Spleen (tissue), 11 donors: ENCODE data around the gene FNDC1. TPM values are rescaled to one million over a fixed set of nuclear protein-coding genes. Genes with fewer than 3 reads are reported as not detected.

Experiments used
- DNase-seq: peaks from one replicate; pipeline ENCODE4 v3.0.0-alpha.2; 2020
- H3K27ac ChIP-seq, 8 donors: fragments of 200-600 bp; sonication (generic) in 7 of 8; 1 replicate in 4 of 8; 2 replicates in 4 of 8; pipeline versions ENCODE4 v1.5.0 to v1.8.0; 2016 to 2021; ENCODE audit warnings: inconsistent platforms in 4 of 8, mild to moderate bottlenecking in 4 of 8, moderate library complexity in 1 of 8
- H3K27me3 ChIP-seq, 7 donors: fragments of 200-600 bp; sonication (generic) in 6 of 7; replicated peaks in 1 of 7; 1 replicate in 4 of 7; 2 replicates in 3 of 7; pipeline versions ENCODE4 v1.5.0 to v1.8.0; 2016 to 2021; ENCODE audit warnings: inconsistent platforms in 3 of 7, mild to moderate bottlenecking in 1 of 7
- H3K36me3 ChIP-seq, 6 donors: fragments of 200-600 bp; sonication (generic) in 5 of 6; 1 replicate in 4 of 6; 2 replicates in 2 of 6; pipeline versions ENCODE4 v1.5.0 to v1.8.0; 2016 to 2021; ENCODE audit warnings: inconsistent platforms in 2 of 6
- H3K4me1 ChIP-seq, 6 donors: fragments of 200-600 bp; sonication (generic) in 5 of 6; 1 replicate in 3 of 6; 2 replicates in 3 of 6; pipeline versions ENCODE4 v1.5.0 to v1.8.0; 2016 to 2021; ENCODE audit warnings: inconsistent platforms in 3 of 6
- H3K4me3 ChIP-seq, 8 donors: fragments of 200-600 bp; sonication (generic) in 7 of 8; 1 replicate in 4 of 8; 2 replicates in 4 of 8; pipeline versions ENCODE4 v1.5.0 to v1.8.0; 2016 to 2021; ENCODE audit warnings: inconsistent platforms in 4 of 8, mild to moderate bottlenecking in 4 of 8, moderate library complexity in 2 of 8
- H3K9me3 ChIP-seq, 8 donors: fragments of 200-600 bp; sonication (generic) in 7 of 8; 1 replicate in 4 of 8; 2 replicates in 4 of 8; pipeline versions ENCODE4 v1.5.0 to v1.8.0; 2016 to 2021; ENCODE audit warnings: inconsistent platforms in 4 of 8
- CTCF ChIP-seq, 11 experiments: fragments of 200-600 bp in 7 of 11; fragments of 450-650 bp in 4 of 11; sonication (generic) in 4 of 11; IDR thresholded peaks in 8 of 11; conservative IDR thresholded peaks in 3 of 11; 1 replicate in 7 of 11; 2 replicates in 4 of 11; pipeline versions ENCODE4 v1.4.0 to v1.8.0; 2016 to 2021; ENCODE audit warnings: antibody characterized with exemption in 11 of 11, inconsistent platforms in 4 of 11, mild to moderate bottlenecking in 1 of 11
- POLR2A ChIP-seq, 3 donors: fragments of 450-650 bp; IDR thresholded peaks; one replicate each; pipeline ENCODE4 v1.5.1; 2017; ENCODE audit warnings: antibody characterized with exemption in 3 of 3, mild to moderate bottlenecking in 1 of 3
- POLR2AphosphoS5 ChIP-seq, 3 donors: sonication (generic); formaldehyde crosslinking; IDR thresholded peaks; one replicate each; pipeline ENCODE4 v1.5.1; 2017; ENCODE audit warnings: antibody characterized with exemption in 3 of 3
- WGBS, 5 donors: extraction: QIAGEN DNeasy Blood & Tissue Kit in 3 of 5; methylation state at CpG; one replicate each; pipeline versions ENCODE4 v1.1.5 to v1.1.7; 2013 to 2018; 5-methylcytosine and 5-hydroxymethylcytosine counted together
- intact Hi-C: fragments of 100-400 bp; cut with DNase I; formaldehyde crosslinking; loops from one replicate; pipeline ENCODE4 v1.15.0; 2023; ENCODE audit warnings: low total_unique reads
- polyA plus RNA-seq, 3 donors: library from polyadenylated mRNA; stranded (reverse); fragments of 200-250 nt; gene quantifications; one replicate each; pipeline ENCODE4 v1.2.1, GENCODE V29; 2013
- total RNA-seq, 7 donors: library from RNA; depleted of rRNA in 3 of 7; stranded (reverse); fragments of >200 nt in 3 of 7; fragmentation: NEBNext Ultra II Directional in 4 of 7; extraction: Animal tissue kit (Norgen Biotek cat#: 25700) in 4 of 7; gene quantifications; one replicate each; pipeline versions ENCODE4 v1.1.0 to v1.2.1, GENCODE V29; 2016 to 2021
- donor health status: healthy with polysubstance abuse.
- donor health status: DM: no; HTN: no; CAD: no; lungs with moderate emphysema.
- donor health status: DM: no; HTN: no; CAD: no.
- donor health status: Bipolar disorder and iron deficiency.
- donor health status: healthy.
- donor health status: DM: no; HTN: no; CAD: no.
- donor health status: DM: yes; HTN: yes; CAD: no.

Gene FNDC1
- total and polyA plus RNA-seq, 10 donors, result 0.03 to 1.2 (median 0.29) TPM

- Histone ChIP-seq H3K36me3 (no peaks in the 10 kb centered on the region), H3K4me1 (peaks cover 0 to 28% (median 20%) of the 10 kb centered on the region in 6 donors), H3K27me3 (no peaks in the 10 kb centered on the region), H3K9me3 (no peaks in the 10 kb centered on the region), H3K4me3 (no peak overlapping the region), H3K27ac (no peak overlapping the region)
- intact Hi-C loops, result no loop called here
- no peak for DNase-seq
- peak in 4 of 11 experiments; percentile 23 to 37 (median 31) for TF ChIP-seq CTCF (IDR thresholded peaks at IDR 0.05 in 8 of 11, conservative IDR thresholded peaks at IDR 0.05 in 3 of 11)
- TF ChIP-seq POLR2A (IDR thresholded peaks at IDR 0.05), result no peak
- 73 to 78% (median 78%) methylated on average over 5 of the region's 5 CpGs for WGBS, 5 donors
Measured at GRCh38 chr6:159125014-159125609, 44.1 kb upstream of the FNDC1 start.

GRCh38 chr6:159125951-159126352 is 43.2 kb upstream of the FNDC1 start:
- Histone ChIP-seq H3K27ac (no peak overlapping the region), H3K36me3 (no peaks in the 10 kb centered on the region), H3K9me3 (no peaks in the 10 kb centered on the region), H3K4me1 (peaks cover 0 to 25% (median 20%) of the 10 kb centered on the region in 6 donors), H3K4me3 (no peak overlapping the region), H3K27me3 (no peaks in the 10 kb centered on the region)
- no peak for DNase-seq
- TF ChIP-seq POLR2A (IDR thresholded peaks at IDR 0.05) (no peak), POLR2AphosphoS5 (IDR thresholded peaks at IDR 0.05) (no peak), CTCF (IDR thresholded peaks at IDR 0.05 in 8 of 11, conservative IDR thresholded peaks at IDR 0.05 in 3 of 11) (no peak)
- WGBS, 5 donors, result 66 to 83% (median 69%) methylated on average over 5 of the region's 5 CpGs
- intact Hi-C loops, result no loop called here

- Histone ChIP-seq H3K4me1 (peaks cover 0 to 25% (median 20%) of the 10 kb centered on the region in 6 donors), H3K4me3 (no peak overlapping the region), H3K36me3 (no peaks in the 10 kb centered on the region), H3K9me3 (no peaks in the 10 kb centered on the region), H3K27ac (peak overlapping the region in 2 of 8 donors; percentile 10 to 26), H3K27me3 (no peaks in the 10 kb centered on the region)
- WGBS, 5 donors, result 58 to 78% (median 72%) methylated on average over 5 of the region's 5 CpGs
- DNase-seq, result no peak
- TF ChIP-seq POLR2A (IDR thresholded peaks at IDR 0.05), result no peak
- TF ChIP-seq POLR2AphosphoS5 (IDR thresholded peaks at IDR 0.05), result no peak
- no peak for TF ChIP-seq CTCF (IDR thresholded peaks at IDR 0.05 in 8 of 11, conservative IDR thresholded peaks at IDR 0.05 in 3 of 11)
- intact Hi-C loops, result no loop called here
Measured at GRCh38 chr6:159126590-159126989, 42.6 kb upstream of the FNDC1 start.

- H3K27ac ChIP-seq, result peak overlapping the region in 1 of 8 donors; percentile 10
- intact Hi-C loops, result no loop called here
- no peaks in the 10 kb centered on the region for H3K27me3 ChIP-seq
- H3K4me3 ChIP-seq, result no peak overlapping the region
- WGBS, 5 donors, result 73 to 92% (median 85%) methylated on average over 12 of the region's 12 CpGs
- no peak for DNase-seq
- no peaks in the 10 kb centered on the region for H3K36me3 ChIP-seq
- peaks cover 0 to 25% (median 20%) of the 10 kb centered on the region in 6 donors for H3K4me1 ChIP-seq
- H3K9me3 ChIP-seq, result no peaks in the 10 kb centered on the region
- TF ChIP-seq POLR2AphosphoS5 (IDR thresholded peaks at IDR 0.05), result no peak
- no peak for TF ChIP-seq CTCF (IDR thresholded peaks at IDR 0.05 in 8 of 11, conservative IDR thresholded peaks at IDR 0.05 in 3 of 11)
- TF ChIP-seq POLR2A (IDR thresholded peaks at IDR 0.05), result no peak
Measured at GRCh38 chr6:159127701-159128100, 41.5 kb upstream of the FNDC1 start.
